Activated naive CD8-positive, alpha-beta T cell treated with anti-CD3 and anti-CD28 coated beads, Interleukin-2, amount 50 U/mL, for 16 hours (primary cell): ENCODE data around the gene VPS41.

ENCODE experiments used
- DNase-seq: peaks from one replicate; pipeline ENCODE4 v3.0.0-alpha.2; 2020; ENCODE audit warnings: low read depth, low spot score

Gene VPS41

DNA sequence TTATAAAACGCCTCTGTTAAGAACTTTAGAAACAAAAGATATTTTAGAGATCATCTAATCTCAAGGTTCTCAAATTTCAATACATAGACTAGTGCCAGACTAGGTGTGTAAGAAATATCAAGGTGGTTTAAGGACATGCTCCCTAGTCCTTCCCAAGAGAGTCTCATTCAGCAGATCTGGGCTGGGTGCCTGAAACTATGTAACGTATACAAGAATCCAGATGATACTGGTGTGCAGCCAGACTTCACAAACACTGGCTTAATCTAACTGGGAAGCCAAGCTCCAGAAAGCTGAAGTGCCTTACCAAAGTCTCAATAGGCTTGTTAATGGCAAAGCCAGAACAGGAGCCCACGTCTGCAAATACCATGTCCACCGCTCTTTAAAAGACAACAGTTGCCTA lies 172.9 kb downstream of the VPS41 start:
- DNase-seq: no peak

DNA sequence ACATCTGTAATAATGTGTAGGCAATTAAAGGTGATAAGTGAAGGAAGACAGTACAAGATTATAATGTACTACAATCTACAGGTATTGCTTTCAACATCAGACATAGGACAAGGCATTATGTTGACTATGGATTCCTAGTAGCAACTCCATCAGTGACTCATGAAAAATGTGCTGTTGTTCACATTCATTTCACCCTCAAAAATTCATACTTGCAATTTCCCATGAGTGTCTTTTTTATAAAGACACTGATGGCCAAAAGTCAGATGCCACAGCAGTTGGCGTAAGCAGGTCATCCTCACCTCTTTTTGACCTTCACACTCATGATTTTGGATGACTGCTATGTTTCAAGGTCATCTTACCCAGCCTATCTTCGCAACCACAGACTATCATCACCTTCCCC lies 177.8 kb downstream of the VPS41 start:
- DNase-seq: no peak

DNA sequence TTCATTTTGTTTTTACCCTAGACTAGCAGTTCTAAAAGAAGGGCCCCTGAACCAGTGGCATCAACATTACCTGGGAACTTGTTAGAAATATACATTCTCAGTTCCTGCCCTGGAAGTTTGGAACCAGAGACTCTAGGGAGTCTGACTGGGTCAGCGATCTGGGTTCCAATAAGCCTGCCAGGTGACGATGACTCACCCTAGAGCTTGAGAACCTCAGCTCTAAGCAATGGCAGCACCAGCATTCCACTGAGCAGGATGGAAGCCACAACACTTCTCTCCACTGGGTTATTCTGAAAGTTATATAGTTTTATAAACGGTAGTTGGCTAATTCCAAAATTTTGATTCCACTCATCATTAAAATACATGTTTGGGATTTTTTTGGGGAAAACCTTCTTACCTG lies 180.8 kb downstream of the VPS41 start:
- DNase-seq: no peak

DNA sequence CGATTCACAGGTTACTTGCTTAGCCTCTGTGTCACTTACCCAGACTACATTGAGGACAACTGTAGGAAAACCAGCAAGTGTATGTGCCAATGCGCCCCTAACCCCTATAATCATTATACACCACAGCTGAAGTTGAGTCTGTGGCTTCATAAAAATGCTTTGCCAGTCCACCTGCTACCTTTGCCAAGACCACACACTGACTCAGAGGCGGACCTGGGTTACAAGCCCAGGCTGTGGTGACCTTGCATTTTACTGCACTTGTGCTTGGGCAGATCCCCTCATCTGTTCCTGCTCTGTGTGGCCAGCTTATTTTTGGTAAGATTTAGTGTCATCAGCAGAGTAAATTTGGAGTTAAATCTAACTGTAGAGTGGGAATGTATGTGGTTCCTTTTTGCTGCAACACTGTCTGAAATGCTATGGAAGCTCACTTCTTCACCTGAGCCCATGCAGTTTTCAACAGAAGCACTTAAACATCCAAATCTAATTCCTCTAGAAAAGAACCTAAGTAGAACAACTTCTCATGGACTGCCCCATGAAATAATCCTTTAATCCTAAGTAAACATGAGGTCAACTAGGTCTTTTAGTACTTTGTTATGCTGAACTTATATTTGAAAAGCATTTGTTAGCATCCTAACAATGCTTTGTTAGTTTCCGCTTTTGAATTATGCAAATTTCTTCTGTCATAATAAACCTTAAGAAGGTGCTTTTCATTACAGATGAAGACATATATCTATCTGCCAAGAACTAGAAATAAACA lies 181.6 kb downstream of the VPS41 start:
- no peak for DNase-seq

DNA sequence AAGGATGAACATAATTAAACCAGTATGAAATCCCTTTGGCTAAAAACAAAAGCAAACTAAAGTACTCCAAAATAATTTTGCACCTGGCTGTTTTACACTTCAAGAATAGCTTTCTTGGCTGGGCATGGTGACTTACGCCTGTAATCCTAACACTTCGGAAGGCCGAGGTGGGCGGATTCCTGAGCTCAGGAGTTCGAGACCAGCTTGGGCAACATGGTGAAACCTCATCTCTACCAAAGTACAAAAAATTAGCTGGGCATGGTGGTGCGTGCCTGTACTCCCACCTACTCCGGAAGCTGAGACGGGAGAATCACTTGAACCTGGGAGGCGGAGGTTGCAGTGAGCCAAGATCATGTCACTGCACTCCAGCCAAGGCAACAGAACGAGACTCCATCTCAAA lies 185.7 kb downstream of the VPS41 start:
- DNase-seq: no peak

DNA sequence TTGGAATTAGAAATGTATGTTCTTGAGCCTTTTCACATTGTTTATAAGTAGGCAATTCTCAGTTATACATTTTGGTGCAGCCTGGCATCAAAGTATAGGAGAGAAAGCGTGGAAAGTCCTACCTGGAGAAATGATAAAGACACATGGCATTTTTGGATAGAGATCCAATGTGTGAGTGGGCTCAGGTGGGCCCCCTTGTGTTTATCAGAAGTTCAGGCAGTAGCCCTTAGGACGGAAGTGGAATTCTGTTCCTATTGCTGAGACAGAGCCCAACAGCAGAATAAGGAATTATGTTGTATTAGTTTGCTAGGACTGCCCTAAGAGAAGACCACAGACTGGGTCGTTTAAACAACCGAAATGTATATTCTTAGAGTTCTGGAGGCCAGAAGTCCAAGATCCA lies 192.6 kb downstream of the VPS41 start:
- DNase-seq: no peak

DNA sequence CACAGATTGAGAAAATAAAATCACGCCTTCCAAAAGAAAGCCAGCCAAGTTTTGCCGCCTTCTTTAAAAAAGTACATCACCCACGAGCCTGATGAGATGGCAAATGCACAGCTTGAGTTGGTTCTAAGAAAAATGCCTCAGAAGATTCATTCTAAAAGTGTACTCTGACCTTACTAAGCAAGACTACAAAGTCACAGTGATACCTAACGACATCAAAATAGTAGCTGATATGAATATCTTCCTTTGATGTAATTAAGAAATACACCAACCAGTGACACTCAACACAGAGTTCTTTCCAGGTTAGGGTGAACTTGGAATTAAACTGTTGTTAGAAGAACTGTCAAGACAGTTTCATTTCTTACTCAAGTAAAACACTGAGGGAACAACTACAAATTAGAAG lies 199.9 kb downstream of the VPS41 start:
- DNase-seq: no peak

DNA sequence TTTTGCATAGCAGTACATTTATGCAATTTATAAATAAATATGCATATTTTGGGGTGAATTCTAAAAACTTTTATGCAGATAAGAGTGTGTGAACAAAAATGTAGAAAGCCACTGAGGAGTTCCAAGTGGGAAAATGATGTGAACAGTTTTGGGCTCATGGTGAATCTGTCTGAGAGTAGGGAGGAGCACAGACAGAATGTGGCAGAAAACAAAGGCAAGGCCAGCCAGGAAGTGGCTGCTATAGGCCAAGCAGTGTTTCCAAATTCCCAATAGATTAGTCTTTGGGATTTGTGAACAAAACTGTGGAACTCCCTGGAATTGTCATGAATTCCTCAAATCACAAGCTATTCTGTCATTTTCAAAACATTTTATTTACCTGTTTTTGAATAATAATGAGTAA lies 204.2 kb downstream of the VPS41 start:
- no peak for DNase-seq

DNA sequence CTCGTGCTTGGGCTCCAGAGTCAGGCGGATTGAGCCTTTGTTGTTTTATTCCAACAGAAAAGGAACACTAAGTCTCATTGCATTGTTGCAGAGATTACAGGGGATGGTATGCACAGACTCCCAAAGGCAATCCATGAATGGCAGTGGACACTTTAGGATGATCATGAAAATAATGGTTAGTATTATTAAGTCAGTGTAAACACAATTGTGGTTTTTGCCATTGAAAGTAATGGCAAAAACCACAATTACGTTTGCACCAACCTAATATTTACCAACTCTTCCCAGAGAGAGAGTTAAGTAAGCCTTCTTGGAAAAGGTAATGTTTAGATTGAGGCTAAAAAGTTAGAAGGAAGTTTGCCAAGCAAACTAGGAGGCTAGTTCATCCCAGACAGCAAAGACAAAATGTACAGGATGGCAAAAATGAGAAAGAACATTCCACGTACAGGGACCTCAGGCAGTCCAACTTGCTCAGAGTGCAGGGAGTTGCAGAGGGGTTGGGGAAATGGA lies 204.9 kb downstream of the VPS41 start:
- no peak for DNase-seq

DNA sequence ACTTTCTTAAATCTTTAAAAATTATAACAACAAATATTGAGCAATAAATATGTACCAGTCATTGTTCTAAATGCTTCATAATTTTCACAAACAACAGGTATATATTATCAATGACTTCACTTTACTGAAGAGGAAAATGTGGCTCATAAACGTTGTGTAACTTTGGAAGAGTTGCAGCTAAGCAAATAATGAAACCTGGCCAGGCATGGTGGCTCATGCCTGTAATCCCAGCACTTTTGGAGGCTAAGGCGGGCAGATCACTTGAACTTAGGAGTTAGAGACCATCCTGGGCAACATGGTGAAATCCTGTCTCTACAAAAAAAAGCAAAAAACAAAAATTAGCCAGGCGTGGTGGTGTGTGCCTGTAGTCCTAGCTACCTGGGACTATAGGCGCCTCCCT lies 205.9 kb downstream of the VPS41 start:
- no peak for DNase-seq

DNA sequence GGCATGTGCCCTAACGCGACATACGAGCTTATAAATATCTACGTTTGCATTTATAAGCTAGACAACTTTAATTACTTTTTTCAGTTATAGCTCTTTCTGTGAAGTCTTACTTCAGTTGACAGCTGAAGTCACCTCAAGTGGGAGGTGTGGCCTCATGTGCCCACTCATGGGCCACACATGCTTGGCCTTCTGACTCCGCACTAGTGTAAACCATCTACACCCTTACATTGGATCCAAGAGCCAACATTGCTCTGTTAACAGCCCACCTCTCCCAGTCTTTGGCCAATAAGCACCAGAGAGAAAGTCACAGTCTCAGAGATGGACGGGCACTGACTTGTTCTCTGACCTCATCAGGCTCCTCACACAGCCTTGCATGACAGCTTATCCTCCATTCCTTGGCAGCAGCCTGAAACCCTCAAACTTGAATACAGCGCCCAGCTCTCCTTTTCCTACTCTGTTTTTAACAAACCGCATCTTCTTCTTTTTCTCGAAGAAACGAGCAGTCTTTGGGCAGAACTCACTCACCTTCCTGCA lies 206.9 kb downstream of the VPS41 start:
- DNase-seq: no peak

DNA sequence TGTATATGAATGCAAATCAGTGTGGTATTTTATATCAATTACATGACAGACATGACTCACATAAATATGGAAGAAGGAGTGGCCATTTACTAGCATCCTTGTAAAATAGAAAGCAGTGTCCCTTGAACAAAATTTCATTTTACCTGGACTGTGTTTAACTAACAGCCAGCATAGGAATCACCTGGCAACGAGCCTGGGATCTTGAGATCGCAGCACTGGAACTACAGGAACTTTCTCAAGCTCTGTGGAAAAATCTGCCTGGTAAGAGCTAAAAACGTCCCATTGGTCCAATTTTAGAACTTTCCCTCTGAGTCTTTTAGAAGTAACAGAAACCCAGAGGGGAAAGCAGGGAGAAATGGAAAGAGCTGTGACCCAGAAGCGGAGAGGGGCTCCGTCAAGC lies 208.9 kb downstream of the VPS41 start:
- no peak for DNase-seq

DNA sequence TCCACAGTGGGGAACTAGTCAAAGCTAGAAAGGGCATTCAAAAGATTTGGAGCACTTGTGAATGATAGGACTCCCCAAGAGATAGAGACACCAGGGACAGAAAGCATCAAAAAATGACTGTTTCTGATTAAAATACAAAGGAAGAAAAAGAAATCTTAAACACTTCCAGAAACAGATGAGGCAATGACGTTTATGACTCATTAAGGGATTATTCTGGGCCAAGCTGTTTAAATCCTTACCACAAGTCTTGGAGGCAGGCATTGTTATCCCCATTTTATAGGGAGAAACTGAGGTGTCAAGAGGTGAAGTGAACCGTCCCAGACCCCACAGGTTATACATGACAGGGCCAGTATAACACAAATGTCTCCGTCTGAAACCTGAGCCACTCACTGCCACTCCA lies 209.5 kb downstream of the VPS41 start:
- DNase-seq: no peak

DNA sequence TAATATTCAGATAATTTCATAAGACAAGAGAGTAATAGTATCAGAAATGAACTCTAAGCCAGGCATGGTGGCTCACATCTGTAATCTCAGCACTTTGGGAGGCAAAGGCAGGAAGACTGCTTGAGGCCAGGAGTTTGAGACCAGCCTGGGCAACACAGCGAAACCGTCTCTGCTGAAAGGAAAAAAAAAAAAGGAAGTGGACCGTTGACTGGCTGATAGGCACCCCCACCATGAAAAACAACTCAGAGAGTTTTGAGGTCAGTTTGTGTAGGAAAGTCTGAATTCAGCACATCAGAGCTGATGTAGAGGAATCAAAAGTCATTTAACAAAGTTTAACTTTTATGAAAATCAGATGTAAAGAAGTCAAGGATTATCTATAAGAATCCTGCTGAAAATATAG lies 214.7 kb downstream of the VPS41 start:
- no peak for DNase-seq

DNA sequence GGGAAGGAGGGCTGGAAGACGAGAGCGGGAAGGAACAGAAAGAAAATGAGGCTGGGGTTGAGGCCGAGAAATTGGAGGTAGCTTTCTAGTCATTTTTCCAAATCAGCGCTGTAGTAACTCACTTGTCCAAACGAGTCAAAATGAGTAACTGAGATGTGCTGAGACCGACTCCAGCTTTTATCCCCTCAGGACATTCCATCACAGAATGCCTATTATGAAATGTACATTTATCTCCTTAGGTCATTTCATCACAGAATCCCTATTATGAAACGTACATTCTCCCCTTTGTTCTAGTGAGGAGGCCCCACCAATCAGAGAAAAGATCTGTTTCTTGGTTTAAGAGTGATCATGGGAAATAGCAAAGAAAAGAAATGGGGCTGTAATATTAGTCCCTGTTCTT lies 222.1 kb downstream of the VPS41 start:
- DNase-seq: no peak

DNA sequence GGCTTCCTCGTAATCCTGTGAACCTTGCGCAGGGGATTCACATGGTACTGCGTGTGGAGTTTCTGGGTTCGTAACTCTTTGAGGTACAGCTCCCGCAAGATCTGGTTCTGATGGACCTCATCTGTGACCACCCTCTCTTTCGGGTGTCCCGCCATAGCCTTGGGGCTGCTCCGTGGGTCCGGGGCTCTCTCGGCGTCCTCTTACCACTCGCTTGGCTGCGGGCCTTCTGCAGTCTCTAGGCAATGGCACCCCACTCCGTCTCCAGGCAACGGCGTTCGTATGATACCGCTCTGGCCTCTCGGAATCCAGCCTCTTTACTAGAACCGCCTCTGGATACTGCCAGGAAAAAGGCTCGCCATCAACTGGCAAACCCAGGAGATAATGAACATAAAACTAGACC lies 223.1 kb downstream of the VPS41 start:
- DNase-seq: no peak

DNA sequence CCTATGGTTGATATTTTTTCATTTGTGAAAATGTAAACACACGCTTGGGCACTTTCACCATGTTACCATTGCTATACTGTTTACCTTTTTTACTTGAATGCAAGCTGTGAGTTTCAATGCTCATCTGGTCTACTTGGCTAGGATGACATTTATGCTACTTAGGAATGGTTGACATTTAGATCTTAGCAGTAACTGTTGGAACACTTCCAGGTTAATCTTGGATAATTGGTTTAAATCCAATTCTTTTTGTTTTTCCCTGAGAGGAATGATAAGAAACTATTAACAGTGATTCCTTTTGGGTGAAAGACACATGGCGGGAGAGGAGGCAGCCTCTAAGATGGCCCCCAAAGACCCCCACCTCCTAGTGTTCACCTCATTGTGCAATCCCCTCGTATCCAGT lies 226.4 kb downstream of the VPS41 start:
- no peak for DNase-seq

DNA sequence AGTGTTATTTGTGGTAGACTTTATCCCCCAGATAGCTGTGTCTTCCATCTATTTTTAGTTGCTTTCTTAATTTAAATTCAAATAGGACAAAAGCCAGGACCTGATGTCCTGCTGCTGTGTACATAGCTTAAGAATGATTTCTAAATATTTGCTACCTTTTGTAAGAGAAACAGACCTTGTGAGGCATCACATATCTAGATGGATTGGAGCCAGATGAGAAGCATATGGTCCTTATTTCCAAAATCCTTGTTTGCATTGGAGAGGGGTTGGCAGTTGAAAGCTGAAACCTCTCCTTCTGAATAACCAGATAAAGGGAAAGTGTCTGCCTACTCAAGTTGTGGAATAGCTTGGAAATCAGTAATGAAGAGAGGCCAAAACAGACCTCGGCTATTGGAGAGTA lies 227.1 kb downstream of the VPS41 start:
- DNase-seq: no peak

DNA sequence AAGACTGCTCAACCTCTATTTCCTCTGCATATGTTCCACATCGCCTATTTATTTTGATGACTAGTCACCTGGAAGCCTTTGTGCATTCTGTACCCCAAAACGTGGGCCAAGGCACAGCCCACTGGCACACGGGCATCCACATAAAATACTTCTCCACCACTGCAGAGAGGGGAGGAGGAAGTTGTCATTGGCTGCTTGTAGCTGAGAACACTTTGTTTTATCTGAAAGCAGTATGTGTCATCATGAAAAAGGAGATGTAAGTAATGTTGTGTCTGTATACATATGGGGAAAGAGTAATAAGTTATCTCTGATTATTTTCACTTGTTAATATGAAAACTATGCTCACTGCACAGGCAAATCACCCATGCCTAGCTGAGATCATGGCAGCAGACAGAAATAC lies 229.6 kb downstream of the VPS41 start:
- DNase-seq: no peak

DNA sequence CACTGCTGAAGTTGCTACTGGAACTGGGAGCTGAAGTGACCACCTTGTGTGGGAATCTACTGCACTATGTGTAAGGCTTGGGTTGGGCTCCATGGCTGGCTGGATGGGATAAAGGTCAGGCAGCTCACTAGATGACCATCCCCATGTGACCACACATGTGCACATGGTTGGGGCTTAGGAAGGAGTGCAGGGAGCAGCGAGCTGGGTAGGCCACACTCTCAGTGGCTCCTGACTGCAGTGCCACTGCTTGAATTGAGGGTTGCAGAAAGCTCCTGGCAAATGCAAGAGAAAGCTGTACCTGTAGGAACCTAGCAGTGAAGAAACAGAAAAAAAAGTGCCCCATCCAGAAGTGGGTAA lies 230.3 kb downstream of the VPS41 start:
- DNase-seq: no peak

DNA sequence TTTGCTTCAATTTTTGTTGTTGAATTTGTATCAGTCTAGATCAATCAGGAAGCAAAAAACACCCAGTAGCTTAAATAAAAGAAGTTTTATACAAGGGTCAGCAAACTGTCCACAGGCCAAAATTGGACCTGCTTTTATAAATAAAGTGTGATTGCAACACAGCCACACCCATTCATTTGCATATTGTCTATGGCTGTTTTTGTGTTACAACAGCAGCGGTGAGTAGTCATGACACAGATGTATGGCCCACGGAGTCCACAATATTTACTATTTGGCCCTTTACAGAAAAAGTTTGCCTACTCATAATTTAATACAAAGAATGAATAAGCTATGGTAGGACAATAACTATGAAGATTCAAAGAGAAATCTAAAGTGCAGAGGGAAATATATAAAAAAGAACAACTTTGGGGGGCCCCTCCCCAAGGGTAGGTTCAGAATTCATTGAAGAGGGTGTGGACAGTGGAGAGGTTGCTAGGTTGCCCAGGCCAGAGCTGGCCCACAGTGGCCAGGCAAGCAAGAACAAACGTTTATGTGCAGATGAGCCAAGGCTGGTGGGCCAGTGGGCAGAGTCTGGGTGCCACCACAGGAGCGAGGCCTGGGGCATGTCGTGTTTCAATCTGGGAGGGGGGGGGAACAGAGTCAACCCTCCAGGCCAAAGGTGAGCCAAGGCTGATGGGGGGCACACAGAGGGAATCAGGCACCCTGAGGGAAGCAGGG lies 230.9 kb downstream of the VPS41 start:
- no peak for DNase-seq

DNA sequence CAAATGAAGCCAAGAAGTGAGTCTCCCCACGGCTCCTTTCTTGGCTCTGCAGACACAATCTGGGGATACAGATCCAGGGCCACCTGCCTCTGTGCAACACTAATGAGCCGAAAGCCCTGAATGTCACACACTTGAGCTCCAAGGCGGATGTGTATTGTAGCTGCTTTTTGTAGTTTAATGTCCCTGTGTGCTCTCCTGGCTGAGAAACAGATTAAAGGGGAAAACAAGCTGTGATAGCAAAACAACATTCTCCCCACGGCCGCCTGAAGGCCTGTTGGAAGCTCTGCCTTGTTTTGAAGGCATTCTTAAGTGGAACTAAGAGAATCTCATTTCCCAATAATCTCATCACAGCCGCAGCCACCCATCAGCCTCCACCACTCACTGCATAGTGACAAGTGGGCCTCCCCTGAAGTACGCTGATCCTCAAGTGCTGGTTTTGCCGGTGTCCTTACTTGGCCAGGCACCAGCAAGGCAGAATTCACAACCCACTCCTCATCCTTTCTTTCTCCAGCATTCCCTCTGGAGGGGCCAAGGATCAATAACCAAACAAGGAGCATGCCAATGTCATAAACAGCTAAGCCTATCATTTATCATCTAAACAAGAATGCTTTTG lies 233.4 kb downstream of the VPS41 start:
- DNase-seq: no peak

DNA sequence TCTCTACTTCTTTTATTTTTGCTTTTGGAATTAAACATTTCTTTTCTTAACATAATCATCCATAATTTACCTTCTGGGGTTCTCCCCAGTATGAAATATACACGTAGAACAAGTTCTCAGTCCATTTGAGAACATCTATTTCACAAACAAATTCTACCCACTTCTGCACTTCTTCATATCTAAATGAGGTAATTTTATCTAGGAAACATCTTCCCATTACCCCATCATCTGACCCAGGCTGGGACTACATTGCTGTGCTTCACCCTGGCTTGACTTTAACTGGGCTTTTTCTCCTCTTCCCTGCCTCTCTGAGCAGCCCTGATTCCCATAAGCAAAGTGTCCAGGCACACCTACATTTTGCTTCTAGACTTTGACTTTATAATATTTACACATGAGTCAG lies 234.5 kb downstream of the VPS41 start:
- DNase-seq: no peak
